BLaER1 treated with 17β-estradiol and CSF1 and Interleukin-3, amounts not matched to agents 10 nM and 100 nM (cell line): ENCODE results near the gene TUT1.

Experiments
- H3K27ac ChIP-seq, 11 experiments: shearing (Covaris generic); formaldehyde crosslinking; 2 replicates each; pipeline ENCODE4 v1.8.1; 2022
- H3K27me3 ChIP-seq, 11 experiments: shearing (Covaris generic); formaldehyde crosslinking; 2 replicates each; pipeline ENCODE4 v1.8.1; 2022
- H3K36me3 ChIP-seq, 11 experiments: shearing (Covaris generic); formaldehyde crosslinking; 2 replicates each; pipeline ENCODE4 v1.8.1; 2022
- H3K4me1 ChIP-seq, 10 experiments: shearing (Covaris generic); formaldehyde crosslinking; 2 replicates each; pipeline ENCODE4 v1.8.1; 2022
- H3K4me2 ChIP-seq, 11 experiments: shearing (Covaris generic); formaldehyde crosslinking; 2 replicates each; pipeline ENCODE4 v1.8.1; 2022
- H3K4me3 ChIP-seq, 10 experiments: shearing (Covaris generic); formaldehyde crosslinking; 2 replicates each; pipeline ENCODE4 v1.8.1; 2022
- H3K9ac ChIP-seq, 11 experiments: shearing (Covaris generic); formaldehyde crosslinking; 2 replicates each; pipeline ENCODE4 v1.8.1; 2022
- H3K9me3 ChIP-seq, 11 experiments: shearing (Covaris generic); formaldehyde crosslinking; replicated peaks in 1 of 11; 2 replicates each; pipeline ENCODE4 v1.8.1; 2022
- H4K20me1 ChIP-seq, 11 experiments: shearing (Covaris generic); formaldehyde crosslinking; 2 replicates each; pipeline ENCODE4 v1.8.1; 2022
- Cebpa-rat ChIP-seq, 11 experiments: shearing (Covaris generic); IDR thresholded peaks; 2 replicates each; pipeline ENCODE4 v1.8.1; 2022

Gene TUT1

DNA sequence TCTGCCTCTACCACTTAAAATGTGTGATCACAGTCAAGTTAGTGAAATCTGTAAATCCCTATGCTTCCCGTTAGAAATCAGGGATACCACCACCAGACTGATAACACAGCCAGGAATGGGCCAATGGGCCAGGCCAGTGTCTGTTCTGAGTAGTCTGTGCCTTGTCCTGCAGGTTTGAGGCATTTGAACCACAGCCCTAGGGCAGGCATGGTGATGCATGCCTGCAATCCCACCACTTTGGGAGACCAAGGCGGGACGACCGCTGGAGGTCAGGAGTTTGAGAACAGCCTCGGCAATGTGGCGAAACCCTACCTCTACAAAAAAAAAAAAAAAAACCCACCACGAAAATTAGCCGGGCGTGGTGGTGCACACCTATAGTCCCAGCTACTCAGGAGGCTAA is 32.7 kb downstream of the TUT1 start:
- Histone ChIP-seq H4K20me1 (peaks cover 14 to 100% (median 64%) of the 10 kb centered on the region in 11 experiments; a peak in 21 of 22 replicates), H3K9me3 (no peaks in the 10 kb centered on the region), H3K4me3 (peak overlapping the region in 1 of 10 experiments; percentile 29; a peak in 1 of 20 replicates), H3K36me3 (peaks cover 53 to 82% (median 65%) of the 10 kb centered on the region in 11 experiments), H3K27ac (peak overlapping the region in 8 of 11 experiments; percentile 8 to 97 (median 90); a peak in 11 of 22 replicates), H3K4me1 (peaks cover 57 to 90% (median 71%) of the 10 kb centered on the region in 10 experiments), H3K4me2 (peak overlapping the region; percentile 84 to 96 (median 90); a peak in 20 of 22 replicates), H3K27me3 (no peaks in the 10 kb centered on the region), H3K9ac (peak overlapping the region in 7 of 11 experiments; percentile 41 to 83 (median 77); a peak in 9 of 22 replicates)
- TF ChIP-seq Cebpa-rat (IDR thresholded peaks at IDR 0.05) = no peak

DNA sequence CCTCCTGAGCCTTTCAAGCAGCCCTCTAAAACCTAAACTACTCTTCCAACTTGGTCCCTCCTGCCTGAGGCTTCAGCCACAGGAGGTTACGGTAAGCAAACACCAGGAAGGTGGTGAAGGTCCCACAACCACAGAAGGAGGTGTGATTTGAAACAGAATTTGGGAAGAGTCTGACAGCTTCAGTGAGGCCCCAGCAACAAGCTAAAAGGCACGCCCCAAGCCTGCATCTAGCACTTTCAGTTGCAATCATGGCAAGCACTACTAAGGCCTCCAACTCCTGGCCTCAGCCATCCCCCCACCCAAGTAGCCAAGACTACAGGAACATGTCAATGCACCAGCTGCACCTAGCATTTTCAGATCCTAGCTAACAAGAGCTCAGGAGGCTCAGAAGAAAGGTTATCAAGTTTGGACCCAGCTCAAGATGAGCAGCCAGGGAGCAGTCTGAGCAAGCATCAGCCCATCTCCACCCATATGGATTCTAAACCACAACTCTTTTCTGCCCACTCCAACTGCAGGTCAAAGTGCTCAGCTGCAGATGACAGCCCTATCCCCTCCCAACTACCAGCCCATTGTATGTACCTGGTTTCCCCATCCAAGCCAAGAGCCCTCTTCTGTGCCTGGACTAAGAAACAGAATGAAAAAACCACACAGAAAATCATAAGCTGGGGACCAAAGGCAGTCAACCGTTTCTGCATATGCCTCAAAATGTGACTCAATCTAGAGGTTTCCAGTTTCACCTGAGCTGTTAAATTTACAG is 34.3 kb downstream of the TUT1 start:
- peaks cover 73 to 96% (median 87%) of the 10 kb centered on the region in 10 experiments for H3K4me1 ChIP-seq
- H3K4me3 ChIP-seq = peak overlapping the region in 6 of 10 experiments; percentile 9 to 63 (median 37); a peak in 9 of 20 replicates
- H3K9me3 ChIP-seq = no peaks in the 10 kb centered on the region
- H3K36me3 ChIP-seq = peaks cover 37 to 66% (median 49%) of the 10 kb centered on the region in 11 experiments
- peak overlapping the region; percentile 80 to 98 (median 91); a peak in 21 of 22 replicates for H3K27ac ChIP-seq
- peak overlapping the region; percentile 84 to 96 (median 90) for H3K4me2 ChIP-seq
- H4K20me1 ChIP-seq = peaks cover 6 to 88% (median 47%) of the 10 kb centered on the region in 11 experiments; a peak in 21 of 22 replicates
- H3K27me3 ChIP-seq = no peaks in the 10 kb centered on the region
- peak overlapping the region; percentile 72 to 86 (median 78); a peak in 21 of 22 replicates for H3K9ac ChIP-seq
- no peak for TF ChIP-seq Cebpa-rat (IDR thresholded peaks at IDR 0.05)

DNA sequence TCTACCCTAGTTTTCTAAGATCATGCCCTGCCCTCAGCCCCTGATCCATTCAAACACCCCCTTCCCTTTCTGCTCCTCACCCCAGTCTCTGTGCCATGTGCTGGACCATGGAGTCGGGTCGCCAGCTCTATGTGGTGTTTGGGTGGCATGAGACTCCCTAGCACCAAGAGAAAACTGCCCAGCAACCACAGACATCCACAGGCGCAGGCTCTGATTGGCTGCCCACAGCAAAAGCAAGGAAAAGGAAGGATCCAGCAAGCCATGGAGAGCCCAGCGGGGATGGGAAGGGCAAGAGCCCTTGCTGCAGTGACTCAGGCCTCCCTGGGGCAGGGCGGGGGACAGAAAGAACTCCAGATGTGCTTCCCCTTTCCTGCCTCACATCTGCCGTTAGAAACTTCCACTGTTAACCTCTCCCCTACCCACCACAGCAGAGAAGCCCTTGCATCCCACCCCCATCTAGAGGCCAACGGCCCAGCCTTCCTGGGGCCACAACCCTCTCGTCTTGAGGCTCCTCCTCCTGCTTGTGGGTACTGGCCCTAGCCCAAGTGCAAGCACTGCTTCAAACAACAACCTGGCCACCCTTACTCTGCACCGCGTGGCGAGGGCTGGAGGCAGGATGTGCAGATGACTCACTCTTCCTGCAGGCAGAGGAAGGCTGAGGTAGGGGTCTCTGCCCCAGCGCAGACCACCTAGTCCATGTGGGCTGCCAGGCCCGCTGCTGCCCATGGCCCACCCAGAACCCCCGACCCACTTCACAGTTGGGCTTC is 35.0 kb downstream of the TUT1 start:
- H3K27me3 ChIP-seq = no peaks in the 10 kb centered on the region
- TF ChIP-seq Cebpa-rat (IDR thresholded peaks at IDR 0.05) = no peak
- peak overlapping the region; percentile 72 to 86 (median 78) for H3K9ac ChIP-seq
- peak overlapping the region; percentile 80 to 98 (median 91); a peak in 21 of 22 replicates for H3K27ac ChIP-seq
- H3K9me3 ChIP-seq = no peaks in the 10 kb centered on the region
- H4K20me1 ChIP-seq = peaks cover 6 to 88% (median 40%) of the 10 kb centered on the region in 11 experiments; a peak in 21 of 22 replicates
- peak overlapping the region; percentile 34 to 63 (median 42); a peak in 18 of 20 replicates for H3K4me3 ChIP-seq
- peaks cover 80 to 100% (median 94%) of the 10 kb centered on the region in 10 experiments for H3K4me1 ChIP-seq
- peaks cover 29 to 58% (median 42%) of the 10 kb centered on the region in 11 experiments for H3K36me3 ChIP-seq
- peak overlapping the region; percentile 84 to 96 (median 90) for H3K4me2 ChIP-seq

DNA sequence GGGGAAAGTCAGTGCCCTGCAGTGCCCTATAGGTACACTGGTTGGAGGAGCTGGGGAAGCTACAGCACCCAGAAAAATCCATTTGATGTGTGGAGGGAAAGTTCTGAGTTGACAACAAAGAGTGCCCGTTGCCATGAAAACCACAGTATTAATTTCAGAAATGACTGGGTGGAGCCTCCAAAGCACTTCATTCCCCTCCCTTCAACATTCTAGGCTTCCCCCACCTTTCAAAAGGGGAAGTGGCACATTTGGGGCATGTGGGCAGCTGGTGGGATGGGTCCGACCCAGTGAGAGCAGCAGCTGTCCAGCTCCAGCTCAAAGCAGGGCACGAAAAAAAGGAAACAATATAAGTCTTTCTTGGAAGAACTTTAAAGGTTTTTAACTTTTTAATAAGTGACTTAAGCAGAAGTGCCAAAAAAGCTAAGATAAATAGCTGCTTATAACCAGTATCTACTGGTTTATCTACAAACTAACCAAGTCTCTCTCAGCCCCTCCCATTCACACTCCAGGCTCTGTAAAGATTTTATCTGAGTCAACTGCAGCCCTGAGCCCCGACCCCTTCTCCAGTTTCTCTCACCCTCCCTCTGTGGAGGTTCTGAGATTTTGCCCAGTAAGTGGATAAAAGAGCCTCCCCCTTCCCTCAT is 35.7 kb downstream of the TUT1 start:
- Histone ChIP-seq H3K9me3 (no peaks in the 10 kb centered on the region), H3K9ac (peak overlapping the region; percentile 72 to 86 (median 78)), H3K4me1 (peaks cover 87 to 100% (median 98%) of the 10 kb centered on the region in 10 experiments), H3K4me3 (peak overlapping the region; percentile 34 to 63 (median 42); a peak in 18 of 20 replicates), H3K27ac (peak overlapping the region; percentile 80 to 98 (median 91); a peak in 21 of 22 replicates), H3K27me3 (0 out of 22 replicates have a peak, but pooled peaks cover 0 to 2% (median 0%) of the 10 kb centered on the region in 11 experiments), H4K20me1 (peaks cover 0 to 81% (median 33%) of the 10 kb centered on the region in 11 experiments; a peak in 21 of 22 replicates), H3K4me2 (peak overlapping the region; percentile 84 to 96 (median 90)), H3K36me3 (peaks cover 23 to 51% (median 34%) of the 10 kb centered on the region in 11 experiments)
- TF ChIP-seq Cebpa-rat (IDR thresholded peaks at IDR 0.05) = no peak

DNA sequence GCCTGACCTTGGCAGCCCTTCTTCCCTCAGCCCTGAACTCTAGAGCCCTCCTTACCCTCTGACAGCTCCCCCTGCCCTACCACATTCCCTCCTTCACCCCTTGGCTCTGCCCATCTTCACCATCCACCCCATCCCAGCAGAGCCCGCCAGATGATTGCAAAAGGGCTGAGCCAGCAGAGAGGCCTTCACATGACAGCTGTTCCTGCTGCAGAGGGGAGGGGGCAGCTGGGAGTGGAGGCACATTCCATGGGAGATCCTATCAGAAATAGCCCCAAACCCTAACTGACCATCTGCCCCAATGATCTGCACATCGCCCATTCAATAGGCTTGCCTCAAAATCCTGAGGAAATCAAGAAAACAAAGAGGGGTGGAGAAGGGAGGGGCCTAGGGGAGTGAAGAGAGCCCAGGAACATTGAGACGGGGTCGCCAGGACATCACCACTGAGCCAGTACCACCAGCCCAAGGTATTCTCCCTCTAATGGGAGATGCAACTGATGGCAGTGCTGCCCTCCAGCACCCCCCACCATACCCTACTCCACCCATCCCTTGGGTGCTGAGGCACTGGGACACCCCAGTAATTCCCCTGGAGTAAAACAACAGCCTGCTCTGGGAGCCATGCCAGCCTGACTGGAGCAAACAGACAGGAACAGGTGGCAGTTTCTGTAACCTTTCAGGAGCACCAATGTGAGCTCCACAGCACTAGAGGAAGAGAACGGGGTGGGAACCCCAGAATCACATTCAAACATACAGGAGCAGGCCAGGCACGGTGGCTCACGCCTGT is 36.7 kb downstream of the TUT1 start:
- Histone ChIP-seq H3K4me3 (peak overlapping the region in 5 of 10 experiments; percentile 13 to 63 (median 51); a peak in 4 of 20 replicates), H3K27ac (peak overlapping the region; percentile 80 to 98 (median 91); a peak in 19 of 22 replicates), H3K27me3 (peaks cover 0 to 11% (median 2%) of the 10 kb centered on the region in 11 experiments; a peak in 5 of 22 replicates), H4K20me1 (peaks cover 0 to 70% (median 23%) of the 10 kb centered on the region in 11 experiments; a peak in 15 of 22 replicates), H3K4me1 (peaks cover 94 to 100% (median 96%) of the 10 kb centered on the region in 10 experiments), H3K9me3 (no peaks in the 10 kb centered on the region), H3K4me2 (peak overlapping the region; percentile 84 to 96 (median 90)), H3K9ac (peak overlapping the region in 10 of 11 experiments; percentile 26 to 86 (median 79); a peak in 15 of 22 replicates), H3K36me3 (peaks cover 15 to 41% (median 24%) of the 10 kb centered on the region in 11 experiments)
- TF ChIP-seq Cebpa-rat (IDR thresholded peaks at IDR 0.05) = no peak

DNA sequence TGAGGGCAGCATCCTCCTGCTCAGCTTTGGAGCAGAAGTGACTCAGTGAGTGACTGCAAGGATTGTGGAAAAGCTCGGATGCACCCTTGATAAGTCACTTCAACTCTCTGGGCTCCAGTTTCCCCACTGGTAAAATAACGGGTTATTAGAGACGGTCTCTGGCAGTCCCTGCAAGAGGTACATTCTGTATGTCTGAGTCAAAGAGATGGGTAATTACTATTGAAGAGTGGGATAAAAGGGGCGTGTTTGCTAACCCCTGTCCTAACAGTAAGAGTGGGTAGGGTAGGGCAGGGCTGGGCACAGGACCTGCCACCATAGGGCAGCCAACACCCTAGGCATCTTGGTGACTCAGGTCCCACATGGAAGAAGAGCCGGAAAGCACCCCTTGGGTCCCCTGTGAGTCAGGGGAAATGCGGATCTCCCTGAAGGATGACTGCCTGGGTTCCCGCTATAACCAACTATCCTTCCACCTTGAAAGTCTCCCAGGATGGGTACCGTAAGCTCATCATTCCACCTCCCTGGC is 37.4 kb downstream of the TUT1 start:
- no peak for TF ChIP-seq Cebpa-rat (IDR thresholded peaks at IDR 0.05)
- Histone ChIP-seq H3K27ac (peak overlapping the region in 10 of 11 experiments; percentile 67 to 98 (median 92); a peak in 16 of 22 replicates), H3K27me3 (peaks cover 0 to 18% (median 9%) of the 10 kb centered on the region in 11 experiments; a peak in 17 of 22 replicates), H3K4me3 (no peak overlapping the region; a peak in 2 of 20 replicates), H3K9ac (peak overlapping the region in 10 of 11 experiments; percentile 22 to 86 (median 63); a peak in 13 of 22 replicates), H3K4me1 (peaks cover 87 to 95% (median 90%) of the 10 kb centered on the region in 10 experiments), H3K36me3 (peaks cover 8 to 34% (median 18%) of the 10 kb centered on the region in 11 experiments), H3K4me2 (peak overlapping the region; percentile 84 to 96 (median 90)), H4K20me1 (peaks cover 0 to 64% (median 17%) of the 10 kb centered on the region in 11 experiments; a peak in 14 of 22 replicates), H3K9me3 (no peaks in the 10 kb centered on the region)
